Uterus (tissue), 2 donors: ENCODE measurements around the gene MMS22L.

Source experiments
- POLR2A ChIP-seq, 2 donors: fragments of 450-650 bp; IDR thresholded peaks; one replicate each; pipeline ENCODE4 v1.6.1; 2016; ENCODE audit warnings: antibody characterized with exemption in 2 of 2, mild to moderate bottlenecking in 1 of 2, moderate library complexity in 1 of 2
- TF ChIP-seq, protein P1 (sequence below), 4 experiments: fragments of 200-600 bp in 2 of 4; fragments of 450-650 bp in 2 of 4; sonication (generic) in 2 of 4; IDR thresholded peaks; one replicate each; pipeline ENCODE4 v1.5.1; 2016 to 2019; ENCODE audit warnings: antibody characterized with exemption in 4 of 4, mild to moderate bottlenecking in 2 of 4, moderate library complexity in 1 of 4

DNA sequence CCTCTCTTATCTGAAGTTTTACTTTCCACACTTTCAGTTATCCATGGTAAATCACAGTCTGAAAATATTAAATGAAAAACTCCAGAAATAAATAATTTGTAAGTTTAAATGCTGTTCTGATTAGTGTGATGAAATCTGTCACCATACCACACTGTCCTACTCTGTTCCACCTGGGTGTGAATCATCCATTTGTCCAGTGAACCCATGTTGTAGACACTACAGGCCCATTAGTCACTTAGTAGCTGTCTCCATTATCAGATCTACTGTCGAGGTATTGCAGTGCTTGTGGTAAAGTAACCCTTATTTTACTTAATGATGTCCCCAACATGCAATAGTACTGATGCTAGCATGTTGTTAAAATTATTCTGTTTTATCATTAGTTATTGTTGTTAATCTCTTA, 29.2 kb upstream of the MMS22L start:
- TF ChIP-seq, protein P1, sequence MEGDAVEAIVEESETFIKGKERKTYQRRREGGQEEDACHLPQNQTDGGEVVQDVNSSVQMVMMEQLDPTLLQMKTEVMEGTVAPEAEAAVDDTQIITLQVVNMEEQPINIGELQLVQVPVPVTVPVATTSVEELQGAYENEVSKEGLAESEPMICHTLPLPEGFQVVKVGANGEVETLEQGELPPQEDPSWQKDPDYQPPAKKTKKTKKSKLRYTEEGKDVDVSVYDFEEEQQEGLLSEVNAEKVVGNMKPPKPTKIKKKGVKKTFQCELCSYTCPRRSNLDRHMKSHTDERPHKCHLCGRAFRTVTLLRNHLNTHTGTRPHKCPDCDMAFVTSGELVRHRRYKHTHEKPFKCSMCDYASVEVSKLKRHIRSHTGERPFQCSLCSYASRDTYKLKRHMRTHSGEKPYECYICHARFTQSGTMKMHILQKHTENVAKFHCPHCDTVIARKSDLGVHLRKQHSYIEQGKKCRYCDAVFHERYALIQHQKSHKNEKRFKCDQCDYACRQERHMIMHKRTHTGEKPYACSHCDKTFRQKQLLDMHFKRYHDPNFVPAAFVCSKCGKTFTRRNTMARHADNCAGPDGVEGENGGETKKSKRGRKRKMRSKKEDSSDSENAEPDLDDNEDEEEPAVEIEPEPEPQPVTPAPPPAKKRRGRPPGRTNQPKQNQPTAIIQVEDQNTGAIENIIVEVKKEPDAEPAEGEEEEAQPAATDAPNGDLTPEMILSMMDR (IDR thresholded peaks at IDR 0.05): no peak
- TF ChIP-seq POLR2A (IDR thresholded peaks at IDR 0.05): no peak
